ENCODE measurements around the gene ITGB3.
"Not testable (repeated sequence)": the region's sequence is repeated elsewhere in the genome, so short reads cannot be mapped to it uniquely, and the experiment has no call there.

DNA sequence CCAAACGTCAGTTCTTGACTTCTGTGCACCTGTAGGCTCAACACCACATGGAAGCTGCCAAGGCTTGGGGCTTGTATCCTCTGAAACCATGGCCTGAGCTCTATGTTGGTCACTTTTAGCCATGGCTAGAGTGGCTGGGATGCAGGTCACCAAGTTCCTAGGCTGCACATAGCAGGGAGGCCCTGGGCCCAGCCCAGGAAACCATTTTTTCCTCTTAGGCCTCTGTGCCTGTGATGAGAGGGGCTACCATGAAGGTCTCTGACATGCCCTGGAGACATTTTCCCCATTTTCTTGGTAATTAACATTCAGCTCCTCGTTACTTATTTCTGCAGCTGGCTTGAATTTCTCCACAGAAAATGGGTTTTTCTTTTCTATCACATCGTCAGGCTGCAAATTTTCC, 15.3 kb downstream of the ITGB3 start:
- TF ChIP-seq, protein P1, sequence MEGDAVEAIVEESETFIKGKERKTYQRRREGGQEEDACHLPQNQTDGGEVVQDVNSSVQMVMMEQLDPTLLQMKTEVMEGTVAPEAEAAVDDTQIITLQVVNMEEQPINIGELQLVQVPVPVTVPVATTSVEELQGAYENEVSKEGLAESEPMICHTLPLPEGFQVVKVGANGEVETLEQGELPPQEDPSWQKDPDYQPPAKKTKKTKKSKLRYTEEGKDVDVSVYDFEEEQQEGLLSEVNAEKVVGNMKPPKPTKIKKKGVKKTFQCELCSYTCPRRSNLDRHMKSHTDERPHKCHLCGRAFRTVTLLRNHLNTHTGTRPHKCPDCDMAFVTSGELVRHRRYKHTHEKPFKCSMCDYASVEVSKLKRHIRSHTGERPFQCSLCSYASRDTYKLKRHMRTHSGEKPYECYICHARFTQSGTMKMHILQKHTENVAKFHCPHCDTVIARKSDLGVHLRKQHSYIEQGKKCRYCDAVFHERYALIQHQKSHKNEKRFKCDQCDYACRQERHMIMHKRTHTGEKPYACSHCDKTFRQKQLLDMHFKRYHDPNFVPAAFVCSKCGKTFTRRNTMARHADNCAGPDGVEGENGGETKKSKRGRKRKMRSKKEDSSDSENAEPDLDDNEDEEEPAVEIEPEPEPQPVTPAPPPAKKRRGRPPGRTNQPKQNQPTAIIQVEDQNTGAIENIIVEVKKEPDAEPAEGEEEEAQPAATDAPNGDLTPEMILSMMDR (IDR thresholded peaks at IDR 0.05; ENCODE audit: insufficient read depth, low read length, poor library complexity, severe bottlenecking), result not testable (repeated sequence)
- not testable (repeated sequence) for TF ChIP-seq EZH2phosphoT487 (conservative IDR thresholded peaks at IDR 0.05; ENCODE audit: low read length)

Data from SU-DHL-6 (cell line).